GM12878 (cell line): Measurements from ENCODE around the gene ZNF804B. TPM values are rescaled to one million over a fixed set of nuclear protein-coding genes. Genes with fewer than 3 reads are reported as not detected.

Source experiments
- ATAC-seq: fragments of 200-7000 bp; cut with Tn5 transposase; 3 replicates; pipeline ENCODE4 v1.9.1; 2020; ENCODE audit warnings: mild to moderate bottlenecking, moderate library complexity
- BruUV-seq: library from RNA; stranded (reverse); fragments of 400-500 nt; replicated peaks from 2 replicates; lab custom pipeline; 2021; lab: Mats Ljungman, UMichigan
- CTCF ChIA-PET: fragments of 300-600 bp; sonication (Branson Sonifier 250); formaldehyde crosslinking; extraction: SDS; loops from one replicate; lab custom pipeline; 2021; ENCODE audit warnings: inconsistent platforms; lab: Yijun Ruan, JAX
- POLR2A ChIA-PET: fragments of 350-600 bp; formaldehyde crosslinking; extraction: SDS; loops from one replicate; lab custom pipeline; 2021; ENCODE audit warnings: inconsistent platforms; lab: Charles Lee
- RAD21 ChIA-PET: fragments of 300-600 bp; sonication (Branson Sonifier 250); formaldehyde crosslinking; loops from one replicate; lab custom pipeline; 2023; ENCODE audit warnings: antibody characterized with exemption; ENCODE audit not compliant: unreplicated experiment; lab: Charles Lee
- SMC1A ChIA-PET: fragments of 300-600 bp; sonication (Branson Sonifier 250); formaldehyde crosslinking; loops from one replicate; lab custom pipeline; 2023; ENCODE audit not compliant: unreplicated experiment, uncharacterized antibody; lab: Charles Lee
- DNase-seq: peaks from one replicate; pipeline ENCODE4 v3.0.0-alpha.2; 2011; ENCODE audit warnings: low read depth, low spot score
- FAIRE-seq: peaks from 3 replicates; lab custom pipeline; 2011; peaks lifted over from hg19 to GRCh38; lab: Jason Lieb, UNC
- H2AFZ ChIP-seq: 2 replicates; pipeline ENCODE4 v1.6.0; 2011; ENCODE audit warnings: low read depth, low read length, control low read depth; ENCODE audit not compliant: control insufficient read depth
- H3K27ac ChIP-seq: 2 replicates; pipeline ENCODE4 v1.5.1; 2011; ENCODE audit warnings: control low read depth; ENCODE audit not compliant: control insufficient read depth, insufficient read depth
- H3K27me3 ChIP-seq, 2 experiments: replicated peaks in 1 of 2; 2 replicates each; pipeline versions ENCODE4 v1.6.0 to v1.6.1; 2011; ENCODE audit warnings: low read length in 1 of 2; ENCODE audit not compliant: control insufficient read depth in 2 of 2, insufficient read depth in 2 of 2
- H3K36me3 ChIP-seq, 2 experiments: 2 replicates each; pipeline ENCODE4 v1.5.1; 2011; ENCODE audit warnings: low read length in 1 of 2; ENCODE audit not compliant: control insufficient read depth in 2 of 2, insufficient read depth in 2 of 2
- H3K4me1 ChIP-seq: 2 replicates; pipeline ENCODE4 v1.6.1; 2011; ENCODE audit warnings: mild to moderate bottlenecking, low read length, moderate library complexity, mixed read lengths; ENCODE audit not compliant: control insufficient read depth, insufficient read depth
- H3K4me2 ChIP-seq: 2 replicates; pipeline ENCODE4 v1.6.0; 2011; ENCODE audit warnings: control low read depth; ENCODE audit not compliant: control insufficient read depth, insufficient read depth
- H3K4me3 ChIP-seq: fragments of 200-600 bp; sonication (generic); 2 replicates; pipeline ENCODE4 v1.5.1; 2016
- H3K79me2 ChIP-seq: 2 replicates; pipeline ENCODE4 v1.6.0; 2011; ENCODE audit warnings: low read length; ENCODE audit not compliant: control insufficient read depth, insufficient read depth
- H3K9ac ChIP-seq: 2 replicates; pipeline ENCODE4 v1.8.0; 2011; ENCODE audit warnings: low read length, control low read depth, mixed read lengths; ENCODE audit not compliant: control insufficient read depth, insufficient read depth
- H3K9me3 ChIP-seq: replicated peaks from 3 replicates; pipeline ENCODE4 v1.5.1; 2011; ENCODE audit warnings: mild to moderate bottlenecking, low read length; ENCODE audit not compliant: control insufficient read depth, insufficient read depth
- H4K20me1 ChIP-seq: 2 replicates; pipeline ENCODE4 v1.6.0; 2011; ENCODE audit not compliant: control insufficient read depth, insufficient read depth
- BACH1 ChIP-seq: fragments of 450-650 bp; IDR thresholded peaks from 2 replicates; pipeline ENCODE4 v1.6.1; 2017; ENCODE audit warnings: mild to moderate bottlenecking, borderline replicate concordance
- BMI1 ChIP-seq: fragments of 450-650 bp; IDR thresholded peaks from 2 replicates; pipeline ENCODE4 v1.6.1; 2016; ENCODE audit warnings: mild to moderate bottlenecking, moderate library complexity, borderline replicate concordance
- CEBPB ChIP-seq, 2 experiments: fragments of 150-350 bp in 1 of 2; IDR thresholded peaks; 2 replicates each; pipeline ENCODE4 v1.6.1; 2012 to 2014; ENCODE audit warnings: low read depth in 2 of 2, low read length in 2 of 2, borderline replicate concordance in 1 of 2, inconsistent platforms in 1 of 2
- CEBPZ ChIP-seq: fragments of 150-350 bp; IDR thresholded peaks from 2 replicates; pipeline ENCODE4 v1.6.1; 2016; ENCODE audit warnings: low read depth, low read length
- CTCF ChIP-seq, 3 experiments: IDR thresholded peaks in 2 of 3; conservative IDR thresholded peaks in 1 of 3; 2 replicates each; pipeline ENCODE4 v1.5.1; 2011; ENCODE audit warnings: low read depth in 3 of 3, low read length in 3 of 3, mild to moderate bottlenecking in 3 of 3, control low read depth in 2 of 3, moderate library complexity in 2 of 3, inconsistent platforms in 1 of 3, mixed read lengths in 1 of 3; ENCODE audit not compliant: control insufficient read depth in 2 of 3, insufficient read depth in 1 of 3; ENCODE audit errors: extremely low read depth in 1 of 3
- FOXM1 ChIP-seq: IDR thresholded peaks from 2 replicates; pipeline ENCODE4 v1.6.1; 2012; ENCODE audit warnings: low read depth, mild to moderate bottlenecking, inconsistent platforms, low read length, moderate library complexity
- IKZF1 ChIP-seq: fragments of 450-650 bp; conservative IDR thresholded peaks from 2 replicates; pipeline ENCODE4 v1.6.1; 2017; ENCODE audit warnings: antibody characterized with exemption, mild to moderate bottlenecking
- IKZF2 ChIP-seq, 2 experiments: fragments of 450-650 bp; IDR thresholded peaks; 2 replicates each; pipeline ENCODE4 v1.6.1; 2017; ENCODE audit warnings: mild to moderate bottlenecking in 2 of 2, moderate library complexity in 2 of 2
- KDM1A ChIP-seq: fragments of 200-600 bp; sonication (generic); IDR thresholded peaks from 2 replicates; pipeline ENCODE4 v1.6.1; 2016; ENCODE audit warnings: borderline replicate concordance
- MEF2B ChIP-seq: fragments of 450-650 bp; IDR thresholded peaks from 2 replicates; pipeline ENCODE4 v1.6.1; 2018; ENCODE audit warnings: mild to moderate bottlenecking, moderate library complexity; ENCODE audit not compliant: partially characterized antibody, poor library complexity, severe bottlenecking
- NFIC ChIP-seq: IDR thresholded peaks from 2 replicates; pipeline ENCODE4 v1.6.1; 2012; ENCODE audit warnings: low read depth, mild to moderate bottlenecking, inconsistent platforms, low read length, moderate library complexity
- NFYA ChIP-seq: IDR thresholded peaks from 2 replicates; pipeline ENCODE4 v1.6.1; 2011; ENCODE audit warnings: low read depth, mild to moderate bottlenecking, low read length, improper control_type of control experiment, borderline replicate concordance
- NR2C1 ChIP-seq: fragments of 450-650 bp; IDR thresholded peaks from 2 replicates; pipeline ENCODE4 v1.6.1; 2017; ENCODE audit warnings: antibody characterized with exemption, mild to moderate bottlenecking, moderate library complexity
- NRF1 ChIP-seq: conservative IDR thresholded peaks from 2 replicates; pipeline ENCODE4 v1.6.1; 2011; ENCODE audit warnings: mild to moderate bottlenecking, low read depth, low read length, improper control_type of control experiment
- SPI1 ChIP-seq: IDR thresholded peaks from 2 replicates; pipeline ENCODE4 v1.6.1; 2011; ENCODE audit warnings: low read depth, mild to moderate bottlenecking, low read length, moderate library complexity, borderline replicate concordance; ENCODE audit not compliant: insufficient read depth
- USF2 ChIP-seq: IDR thresholded peaks from 2 replicates; pipeline ENCODE4 v1.6.1; 2011; ENCODE audit warnings: low read depth, low read length, improper control_type of control experiment, borderline replicate concordance
- YY1 ChIP-seq: IDR thresholded peaks from 2 replicates; pipeline ENCODE4 v1.6.1; 2011; ENCODE audit warnings: low read depth, mild to moderate bottlenecking, low read length
- in situ Hi-C: fragments of 300-500 bp; cut with MboI; formaldehyde crosslinking; loops from 9 replicates; pipeline ENCODE4 v1.14.3; 2018; ENCODE audit warnings: mixed read lengths
- intact Hi-C: fragments of 100-400 bp; cut with micrococcal nuclease; formaldehyde crosslinking; loops from one replicate; pipeline ENCODE4 v1.14.2; 2022; ENCODE audit not compliant: unreplicated experiment
- polyA plus RNA-seq, 11 experiments: library from polyadenylated mRNA; depleted of rRNA in 4 of 11; unstranded in 6 of 11; stranded (reverse) in 5 of 11; fragments of >200 nt; fragmentation: Nextera tagmentation in 4 of 11; fragmentation: Illumina TruSeq in 1 of 11; extraction: Ambion mirVana in 4 of 11; extraction: Trizol in 1 of 11; gene quantifications; 1 replicate in 1 of 11; 2 replicates in 10 of 11; pipeline versions ENCODE4 v1.2.1 to v1.2.3, GENCODE V29; 2011 to 2016; ENCODE audit warnings: inconsistent platforms in 2 of 11, missing spikeins in 2 of 11, low read depth in 1 of 11
- total RNA-seq, 4 experiments: library from RNA; depleted of rRNA in 3 of 4; stranded (reverse); fragments of >200 nt in 3 of 4; fragmentation: Illumina TruSeq in 1 of 4; extraction: Trizol in 1 of 4; gene quantifications; 2 replicates each; pipeline versions ENCODE4 v1.2.1 to v1.2.3, GENCODE V29; 2013 to 2021

ZNF804B gene
- total and polyA plus RNA-seq, 10 of the 15 experiments (the other 5 are each of a cell fraction or from before 2014, with no cell fraction given): not detected

- TF ChIP-seq BMI1 (no peak), NFYA (no peak), BACH1 (no peak), IKZF2 (IDR thresholded peaks at IDR 0.05) (no peak)
These were observed 163.4 kb downstream of the ZNF804B start (continued) for GRCh38 chr7:88922944-88923343.

GRCh38 chr7:88928276-88928675, 168.8 kb downstream of the ZNF804B start:
- Histone ChIP-seq H3K9me3 (no peaks in the 10 kb centered on the region), H3K4me2 (no peak overlapping the region), H3K4me3 (no peak overlapping the region), H3K9ac (no peak overlapping the region), H3K4me1 (no peaks in the 10 kb centered on the region), H2AFZ (no peak overlapping the region), H3K27ac (no peak overlapping the region), H3K27me3 (no peaks in the 10 kb centered on the region), H4K20me1 (no peaks in the 10 kb centered on the region), H3K79me2 (no peaks in the 10 kb centered on the region), H3K36me3 (no peaks in the 10 kb centered on the region)
- POLR2A ChIA-PET: no interaction called here
- ATAC-seq: no peak
- SMC1A ChIA-PET: interaction anchor here (1.2 to 1.6 kb wide), 2 partner anchors 9 to 10 kb away, joined by 4 to 7 read pairs; no protein-coding TSS in a partner anchor
- TF ChIP-seq USF2 (no peak), MEF2B (no peak), NFIC (no peak), KDM1A (no peak), FOXM1 (no peak), NRF1 (no peak), CEBPZ (no peak), IKZF1 (no peak), CTCF (IDR thresholded peaks at IDR 0.05 in 2 of 3, conservative IDR thresholded peaks at IDR 0.05 in 1 of 3; ENCODE audit: control insufficient read depth in 2 of 3, extremely low read depth in 1 of 3, insufficient read depth in 1 of 3, low read depth in 3 of 3, low read length in 3 of 3) (no peak), CEBPB (IDR thresholded peaks at IDR 0.05; ENCODE audit: borderline replicate concordance in 1 of 2, low read depth in 2 of 2, low read length in 2 of 2) (no peak), NR2C1 (no peak), YY1 (no peak), SPI1 (no peak)
- BruUV-seq: no TSS peak
- in situ Hi-C loops (no loop called here), intact Hi-C loops (no loop called here)
- FAIRE-seq: no peak
- no peak for DNase-seq
- RAD21 ChIA-PET: no interaction called here
- CTCF ChIA-PET: interaction anchor here (0.6 kb wide), 1 partner anchor 307 kb away, joined by 5 read pairs; no protein-coding TSS in a partner anchor
